Nucleus accumbens (tissue), 56 donors: ENCODE measurements around the gene ERCC3.
"Not testable (repeated sequence)": the region's sequence is repeated elsewhere in the genome, so short reads cannot be mapped to it uniquely, and the experiment has no call there.

Experiments
- DNase-seq, 56 donors: peaks; one replicate each; lab custom pipeline; 2025; lab: John Stamatoyannopoulos, UW

Gene ERCC3

GRCh38 chr2:127280693-127281092 lies 13.3 kb downstream of the ERCC3 start:
- DNase-seq: no peak

- DNase-seq: no peak
Observed at GRCh38 chr2:127279781-127280180, 14.2 kb downstream of the ERCC3 start.

GRCh38 chr2:127278959-127279358 lies 15.0 kb downstream of the ERCC3 start:
- DNase-seq: no peak

- no peak for DNase-seq
Observed at GRCh38 chr2:127277028-127277427, 16.9 kb downstream of the ERCC3 start.

- DNase-seq: peak in 2 of 56 donors; percentile 14
Observed at GRCh38 chr2:127275789-127276188, 18.2 kb downstream of the ERCC3 start.

- peak in 7 of 56 donors; percentile 4 to 48 (median 15) for DNase-seq
Observed at GRCh38 chr2:127275356-127275755, 18.6 kb downstream of the ERCC3 start.

- DNase-seq: no peak
Observed at GRCh38 chr2:127270663-127271062, 23.3 kb downstream of the ERCC3 start.

- no peak for DNase-seq
Observed at GRCh38 chr2:127261804-127262406, 32.0 kb downstream of the ERCC3 start.

GRCh38 chr2:127259355-127259754 lies 34.6 kb downstream of the ERCC3 start:
- DNase-seq: no peak

- DNase-seq: no peak
Observed at GRCh38 chr2:127256866-127257265, 37.1 kb downstream of the ERCC3 start.

GRCh38 chr2:127256381-127256780 lies 37.6 kb downstream of the ERCC3 start:
- DNase-seq: no peak

GRCh38 chr2:127255721-127256120 lies 38.2 kb downstream of the ERCC3 start:
- no peak for DNase-seq

- no peak for DNase-seq
Observed at GRCh38 chr2:127255146-127255545, 38.8 kb downstream of the ERCC3 start.

GRCh38 chr2:127254386-127254981 lies 39.5 kb downstream of the ERCC3 start:
- DNase-seq: no peak

- not testable (repeated sequence) for DNase-seq
Observed at GRCh38 chr2:127241184-127241583, 52.8 kb downstream of the ERCC3 start.

- no peak for DNase-seq
Observed at GRCh38 chr2:127239395-127239794, 54.5 kb downstream of the ERCC3 start.

GRCh38 chr2:127237768-127238167 lies 56.2 kb downstream of the ERCC3 start:
- DNase-seq: not testable (repeated sequence)

- no peak for DNase-seq
Observed at GRCh38 chr2:127235082-127235702, 58.8 kb downstream of the ERCC3 start.

- DNase-seq: no peak
Observed at GRCh38 chr2:127233710-127234109, 60.2 kb downstream of the ERCC3 start.

- DNase-seq: no peak
Observed at GRCh38 chr2:127231130-127231865, 62.6 kb downstream of the ERCC3 start.

GRCh38 chr2:127229555-127229954 lies 64.4 kb downstream of the ERCC3 start:
- no peak for DNase-seq
